Stimulated activated CD4-positive, alpha-beta T cell treated with anti-CD3 and anti-CD28 coated beads, Interleukin-1b, Interleukin-23, amount 100 ng/mL, for 1 hour (primary cell): ENCODE results near the gene FAM161A.
"Not testable (repeated sequence)": the region's sequence is repeated elsewhere in the genome, so short reads cannot be mapped to it uniquely, and the experiment has no call there.

Source experiments
- DNase-seq, 2 donors: peaks; one replicate each; pipeline ENCODE4 v3.0.0-alpha.2; 2020; ENCODE audit warnings: low read depth in 2 of 2

FAM161A gene

GRCh38 chr2:61845320-61845719, 8.5 kb downstream of the FAM161A start:
- DNase-seq: no peak

GRCh38 chr2:61841286-61841685, 12.6 kb downstream of the FAM161A start:
- DNase-seq: no peak

- no peak for DNase-seq
Observed at GRCh38 chr2:61834893-61835292, 19.0 kb downstream of the FAM161A start.

- DNase-seq: no peak
Observed at GRCh38 chr2:61833971-61834370, 19.9 kb downstream of the FAM161A start.

DNA sequence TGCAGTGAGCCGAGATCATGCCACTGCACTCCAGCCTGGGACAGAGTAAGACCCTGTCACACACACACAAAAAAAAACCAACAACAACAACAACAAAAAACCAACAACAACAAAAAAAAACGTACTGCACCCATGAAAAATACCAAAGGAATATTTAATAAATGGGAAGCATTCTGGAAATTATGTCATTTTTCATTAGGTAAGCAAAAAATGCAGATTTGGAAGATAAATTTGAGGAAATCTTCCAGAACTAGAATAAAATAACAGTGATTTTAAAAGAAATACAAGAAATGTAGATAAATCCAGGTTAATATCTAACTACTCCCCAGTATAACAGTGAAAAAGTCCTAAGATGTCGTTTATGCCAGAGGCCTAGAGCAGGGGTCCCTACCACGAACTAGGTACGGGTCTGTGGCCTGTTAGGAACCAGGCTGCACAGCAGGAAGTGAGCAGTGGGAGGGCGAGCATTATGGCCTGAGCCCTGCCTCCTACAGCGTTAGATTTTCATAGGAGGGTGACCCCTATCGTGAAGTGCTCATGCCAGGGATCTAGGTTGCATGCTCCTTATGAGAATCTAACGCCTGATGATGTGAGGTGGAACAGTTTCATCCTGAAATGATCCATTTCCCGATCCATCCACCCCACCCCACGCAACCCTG, 21.5 kb downstream of the FAM161A start:
- DNase-seq: no peak

DNA sequence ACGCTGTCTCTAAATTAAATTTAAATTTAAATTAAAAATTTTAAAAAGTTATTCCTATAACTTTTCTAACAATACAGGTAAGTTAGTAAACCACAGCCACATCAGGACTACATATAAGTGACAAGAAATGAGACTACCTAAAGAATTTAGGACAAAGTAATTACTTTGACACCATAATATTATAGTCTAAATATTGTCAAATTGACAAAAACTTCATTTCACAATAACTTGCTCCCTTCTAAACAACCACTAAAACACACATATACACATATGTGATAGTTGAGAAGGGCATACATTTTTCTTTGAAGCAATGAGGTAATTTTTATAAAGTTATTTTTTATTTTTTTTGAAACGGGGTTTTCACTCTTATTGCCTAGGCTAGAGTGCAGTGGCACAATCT, 31.6 kb downstream of the FAM161A start:
- no peak for DNase-seq

- DNase-seq: no peak
Observed at GRCh38 chr2:61816480-61817355, 37.1 kb downstream of the FAM161A start.

GRCh38 chr2:61814539-61815160, 39.2 kb downstream of the FAM161A start:
- DNase-seq: no peak

DNA sequence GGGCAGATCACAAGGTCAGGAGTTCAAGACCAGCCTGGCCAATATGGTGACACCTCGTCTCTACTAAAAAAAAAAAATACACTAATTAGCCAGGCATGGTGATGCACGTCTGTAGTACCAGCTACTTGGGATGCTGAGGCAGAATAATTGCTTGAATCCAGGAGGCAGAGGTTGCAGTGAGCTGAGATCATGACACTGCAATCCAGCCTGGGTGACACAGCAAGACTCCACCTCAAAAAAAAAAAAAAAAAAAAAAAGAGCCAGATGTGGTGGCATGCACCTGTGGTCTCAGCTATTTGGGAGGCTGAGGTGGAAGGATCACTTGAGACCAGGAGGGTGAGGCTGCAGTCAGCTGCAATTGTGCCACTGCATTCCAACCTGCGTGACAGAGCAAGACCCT, 40.5 kb downstream of the FAM161A start:
- not testable (repeated sequence) for DNase-seq

GRCh38 chr2:61811821-61812220, 42.0 kb downstream of the FAM161A start:
- DNase-seq: no peak

DNA sequence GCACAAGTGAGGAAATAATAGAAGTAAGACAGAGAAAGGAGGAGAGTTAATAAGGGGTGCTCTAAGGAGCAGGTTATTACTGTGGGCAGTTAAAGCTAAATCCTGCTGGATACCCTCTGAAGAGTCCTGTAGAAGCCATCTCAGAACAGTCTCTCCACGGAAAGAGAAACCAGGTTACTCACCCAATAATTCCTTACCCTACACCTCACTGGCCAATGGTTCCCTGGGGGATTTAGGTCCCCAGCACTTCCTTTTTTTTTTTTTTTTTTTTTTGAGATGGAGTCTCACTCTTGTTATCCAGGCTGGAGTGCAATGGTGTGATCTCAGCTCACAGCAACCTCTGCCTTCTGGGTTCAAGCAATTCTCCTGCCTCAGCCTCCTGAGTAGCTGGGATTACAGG, 43.7 kb downstream of the FAM161A start:
- not testable (repeated sequence) for DNase-seq

GRCh38 chr2:61808693-61809092, 45.2 kb downstream of the FAM161A start:
- DNase-seq: not testable (repeated sequence)

GRCh38 chr2:61807036-61807757, 46.7 kb downstream of the FAM161A start:
- DNase-seq: no peak

DNA sequence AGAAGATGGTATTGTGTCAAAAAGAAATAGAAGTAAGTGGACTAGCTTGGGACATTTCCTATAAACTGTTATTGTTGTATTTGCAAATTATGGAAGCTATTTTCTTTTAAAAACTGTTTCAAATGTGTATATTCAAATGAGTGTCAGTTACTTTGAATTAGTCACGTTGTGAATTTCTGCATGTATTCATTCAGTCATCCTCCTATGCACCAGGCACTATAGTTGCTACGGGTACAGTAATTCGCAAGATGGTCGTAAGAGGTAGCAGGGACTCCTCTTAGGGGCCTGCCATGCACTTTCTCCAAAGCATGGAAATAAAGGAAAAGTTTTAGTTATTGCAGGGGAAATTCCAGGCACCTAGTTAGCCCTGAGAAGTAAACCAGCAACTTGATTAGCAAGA, 51.3 kb downstream of the FAM161A start:
- no peak for DNase-seq

- DNase-seq: no peak
Observed at GRCh38 chr2:61799099-61799498, 54.8 kb downstream of the FAM161A start.

GRCh38 chr2:61797446-61797845, 56.4 kb downstream of the FAM161A start:
- DNase-seq: not testable (repeated sequence)

GRCh38 chr2:61795408-61795807, 58.5 kb downstream of the FAM161A start:
- no peak for DNase-seq

GRCh38 chr2:61793389-61793836, 60.4 kb downstream of the FAM161A start:
- DNase-seq: peak; percentile 42 to 48

DNA sequence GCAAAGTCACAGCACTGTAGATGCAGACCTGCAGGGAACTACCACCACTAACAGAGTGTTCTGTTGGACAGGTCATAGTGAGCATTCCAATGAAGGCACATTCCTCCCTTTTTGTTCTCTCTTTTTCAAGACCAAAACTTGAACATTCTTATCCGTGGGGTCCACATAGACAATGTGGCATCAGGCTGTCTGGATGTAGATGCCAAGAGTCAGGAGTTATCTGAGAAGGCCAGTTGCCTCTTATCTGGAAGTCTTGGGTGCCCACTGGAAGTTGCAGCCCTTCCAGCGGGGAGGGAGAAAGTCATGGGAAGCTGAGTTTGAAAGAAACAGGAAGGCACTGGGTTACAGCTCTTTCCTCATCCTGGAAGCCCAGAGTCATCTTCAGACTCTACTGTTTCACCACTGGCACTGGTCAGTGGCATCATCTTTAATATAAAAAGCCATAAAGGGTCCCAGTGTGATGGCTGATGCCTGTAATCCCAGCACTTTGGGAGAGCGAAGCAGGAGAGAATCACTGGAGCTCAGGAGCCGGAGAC, 61.4 kb downstream of the FAM161A start:
- no peak for DNase-seq

DNA sequence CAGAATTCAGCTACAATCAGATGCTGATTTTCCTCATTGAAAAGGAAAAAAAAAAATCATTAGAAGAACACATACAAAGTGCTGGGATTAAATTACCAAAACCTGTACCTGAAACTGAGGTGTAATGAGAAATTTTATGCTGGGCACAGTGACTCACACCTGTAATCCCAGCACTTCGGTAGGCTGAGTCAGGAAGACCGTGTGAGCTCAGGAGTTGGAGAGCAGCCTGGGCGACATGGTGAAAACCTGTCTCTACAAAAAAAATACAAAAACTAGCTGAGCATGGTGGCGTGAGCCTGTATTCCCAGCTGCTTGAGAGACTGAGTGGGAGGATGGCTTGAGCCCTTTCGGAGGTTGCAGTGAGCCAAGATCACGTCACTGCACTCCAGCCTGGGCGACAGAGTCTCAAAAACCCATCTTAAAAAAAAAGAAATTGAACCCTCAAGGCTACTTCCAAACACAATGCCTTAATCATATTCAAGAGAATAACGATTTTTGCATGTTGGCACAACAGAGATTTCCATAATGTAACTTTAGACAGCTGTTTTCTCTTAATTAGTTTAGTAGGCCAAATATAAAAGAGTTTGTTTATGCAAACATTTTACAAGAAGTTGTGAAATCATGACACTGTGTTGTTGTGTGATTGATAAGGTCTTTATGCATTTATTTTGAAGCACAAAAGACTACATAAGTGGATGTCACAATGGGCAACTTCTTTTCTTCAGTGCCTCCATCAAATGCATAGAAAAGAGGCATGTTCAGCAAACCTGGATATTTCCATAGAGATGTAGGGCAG, 63.9 kb downstream of the FAM161A start:
- no peak for DNase-seq
